Astrocyte (in vitro differentiated cells and primary cell): ENCODE results near the gene CHST3.
"Not testable (repeated sequence)": the region's sequence is repeated elsewhere in the genome, so short reads cannot be mapped to it uniquely, and the experiment has no call there.

Experiments
- CTCF ChIP-seq: IDR thresholded peaks from 2 replicates; pipeline ENCODE4 v1.5.1; 2011; ENCODE audit warnings: low read depth, mild to moderate bottlenecking, inconsistent platforms, low read length, moderate library complexity; ENCODE audit not compliant: insufficient read depth
- EZH2 ChIP-seq: IDR thresholded peaks from 2 replicates; pipeline ENCODE4 v1.6.1; 2012; ENCODE audit warnings: mild to moderate bottlenecking, low read length, inconsistent platforms; ENCODE audit not compliant: insufficient read depth

- TF ChIP-seq CTCF, EZH2: not testable (repeated sequence)
These were observed 13.4 kb downstream of the CHST3 start for GRCh38 chr10:71977614-71977903.
